Measurements from ENCODE around the gene MAGEB1.

MAGEB1 gene

GRCh38 chrX:30246769-30247489 is at the start of gene MAGEB1:
MAGEB1 (plus strand) TSS chrX:30247146; CDS start chrX:30250494, 3,348 bp downstream.
- no peak for DNase-seq

- no peak for DNase-seq
Observed at GRCh38 chrX:30212172-30212571, 34.8 kb upstream of the MAGEB1 start.

- DNase-seq: no peak
Observed at GRCh38 chrX:30215357-30215843, 31.5 kb upstream of the MAGEB1 start, which contains the start of gene MAGEB2. MAGEB2 (plus strand) TSS chrX:30215563; CDS start chrX:30218581, 3,018 bp downstream.

GRCh38 chrX:30217465-30217864 is 29.5 kb upstream of the MAGEB1 start:
- no peak for DNase-seq

GRCh38 chrX:30219372-30219771 is 27.6 kb upstream of the MAGEB1 start:
- DNase-seq: no peak

GRCh38 chrX:30220661-30221060 is 26.3 kb upstream of the MAGEB1 start:
- no peak for DNase-seq

GRCh38 chrX:30224536-30224935 is 22.4 kb upstream of the MAGEB1 start:
- DNase-seq: no peak

GRCh38 chrX:30228526-30228925 is 18.4 kb upstream of the MAGEB1 start:
- DNase-seq: no peak

GRCh38 chrX:30230395-30230794 is 16.6 kb upstream of the MAGEB1 start, which contains the start of gene MAGEB3:
MAGEB3 (plus strand) TSS chrX:30230657; CDS start chrX:30235925, 5,268 bp downstream.
- DNase-seq: no peak

GRCh38 chrX:30241724-30242415 is 5.1 kb upstream of the MAGEB1 start, which contains the start of gene MAGEB4:
MAGEB4 (plus strand) TSS chrX:30242000; CDS start chrX:30242136, 136 bp downstream.
- no peak for DNase-seq

GRCh38 chrX:30248854-30249253 is 1.9 kb downstream of the MAGEB1 start:
- DNase-seq: no peak

GRCh38 chrX:30253257-30253656 is 6.3 kb downstream of the MAGEB1 start:
- DNase-seq: no peak

- no peak for DNase-seq
Observed at GRCh38 chrX:30259927-30260326, 13.0 kb downstream of the MAGEB1 start.

- no peak for DNase-seq
Observed at GRCh38 chrX:30261012-30261411, 14.1 kb downstream of the MAGEB1 start.

GRCh38 chrX:30262763-30263162 is 15.8 kb downstream of the MAGEB1 start:
- DNase-seq: no peak

GRCh38 chrX:30270639-30271038 is 23.7 kb downstream of the MAGEB1 start:
- DNase-seq: no peak

- no peak for DNase-seq
Observed at GRCh38 chrX:30275498-30275897, 28.6 kb downstream of the MAGEB1 start.

- DNase-seq: no peak
Observed at GRCh38 chrX:30278365-30278764, 31.4 kb downstream of the MAGEB1 start.

GRCh38 chrX:30280428-30280827 is 33.5 kb downstream of the MAGEB1 start:
- no peak for DNase-seq

- DNase-seq: no peak
Observed at GRCh38 chrX:30282527-30282926, 35.6 kb downstream of the MAGEB1 start.

GRCh38 chrX:30283456-30284200 is 36.7 kb downstream of the MAGEB1 start:
- no peak for DNase-seq

- no peak for DNase-seq
Observed at GRCh38 chrX:30296408-30297254, 49.7 kb downstream of the MAGEB1 start.

All from NCI-H345 (cell line).